Testis (tissue), 3 donors: Measurements from ENCODE around the gene HIPK2. TPM values are rescaled to one million over a fixed set of nuclear protein-coding genes. Genes with fewer than 3 reads are reported as not detected.

Source experiments
- DNase-seq: peaks from one replicate; pipeline ENCODE4 v3.0.0-alpha.2; 2019
- H3K27ac ChIP-seq, 2 donors: fragments of 200-600 bp; sonication (generic); one replicate each; pipeline ENCODE4 v1.5.1; 2019
- H3K27me3 ChIP-seq: fragments of 200-600 bp; sonication (generic); one replicate; pipeline ENCODE4 v1.5.1; 2019
- H3K36me3 ChIP-seq: fragments of 200-600 bp; sonication (generic); one replicate; pipeline ENCODE4 v1.5.1; 2017; ENCODE audit warnings: low read depth; ENCODE audit errors: missing control alignments
- H3K4me1 ChIP-seq: fragments of 200-600 bp; sonication (generic); one replicate; pipeline ENCODE4 v1.5.1; 2019
- H3K4me3 ChIP-seq, 2 donors: fragments of 200-600 bp; sonication (generic); one replicate each; pipeline ENCODE4 v1.5.1; 2017 to 2019
- H3K9me3 ChIP-seq: fragments of 200-600 bp; sonication (generic); one replicate; pipeline ENCODE4 v1.5.1; 2017
- POLR2A ChIP-seq: fragments of 450-650 bp; IDR thresholded peaks from one replicate; pipeline ENCODE4 v1.6.1; 2017; ENCODE audit warnings: antibody characterized with exemption, mild to moderate bottlenecking, moderate library complexity
- WGBS, 2 donors: methylation state at CpG; one replicate each; pipeline ENCODE4 v1.1.5; 2018; 5-methylcytosine and 5-hydroxymethylcytosine counted together
- intact Hi-C: fragments of 100-400 bp; cut with DNase I; formaldehyde crosslinking; loops from one replicate; pipeline ENCODE4 v1.15.1; 2023; ENCODE audit warnings: low total_unique reads
- polyA plus RNA-seq: library from polyadenylated mRNA; stranded (reverse); fragments of 350-450 nt; fragmentation: Illumina TruSeq; extraction: RNeasy Lipid Tissue Mini Kit (QIAGEN cat#74804); gene quantifications from one replicate; pipeline ENCODE4 v1.2.3, GENCODE V29; 2014; ENCODE audit warnings: low read depth, low replicate concordance; ENCODE audit not compliant: insufficient read depth
- total RNA-seq, 2 donors: library from RNA; depleted of rRNA; stranded (reverse); fragments of >200 nt; gene quantifications; one replicate each; pipeline ENCODE4 v1.2.3, GENCODE V29; 2016
- TF ChIP-seq, protein P1 (sequence below), 3 experiments: fragments of 450-650 bp in 2 of 3; fragments of 200-600 bp in 1 of 3; sonication (generic) in 1 of 3; IDR thresholded peaks; one replicate each; pipeline ENCODE4 v1.5.1; 2016 to 2019; ENCODE audit warnings: antibody characterized with exemption in 3 of 3, mild to moderate bottlenecking in 2 of 3, moderate library complexity in 1 of 3

HIPK2 gene
- total and polyA plus RNA-seq, 3 donors from 2014 or later = 6.3 to 22.4 (median 17.8) TPM

DNA sequence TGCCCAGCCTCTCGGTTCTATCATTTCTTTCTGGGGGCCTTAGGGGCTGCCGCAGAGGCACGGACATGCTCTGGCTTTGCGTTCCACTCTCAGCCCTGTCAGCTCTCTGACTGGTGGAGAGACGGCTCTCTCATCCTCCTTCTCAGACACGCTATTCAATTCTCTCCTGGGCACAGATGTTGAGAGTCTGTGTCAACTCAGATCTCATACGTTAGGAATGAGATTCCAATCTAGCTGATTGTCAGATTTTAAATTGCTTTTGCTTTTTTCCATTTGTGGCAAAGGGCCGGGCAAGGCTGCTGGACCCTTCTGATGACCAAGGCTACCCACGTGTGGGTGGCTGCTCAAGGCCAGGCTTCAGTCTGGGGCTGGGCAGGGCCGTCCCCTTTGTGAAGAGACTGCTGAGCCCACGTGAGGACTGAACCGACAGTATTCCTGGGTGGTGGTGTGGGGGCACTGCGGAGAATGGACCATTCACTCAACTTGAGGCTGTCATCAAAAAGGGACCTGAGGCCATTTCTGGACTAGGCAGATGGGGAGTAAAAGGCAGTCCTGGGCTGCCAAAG lies 182.8 kb downstream of the HIPK2 start:
- DNase-seq = peak; percentile 1
- no peak overlapping the region for H3K4me3 ChIP-seq
- no peak overlapping the region for H3K27ac ChIP-seq
- no peaks in the 10 kb centered on the region for H3K27me3 ChIP-seq
- no peaks in the 10 kb centered on the region for H3K9me3 ChIP-seq
- no peaks in the 10 kb centered on the region for H3K36me3 ChIP-seq
- no peak for TF ChIP-seq POLR2A
- TF ChIP-seq, protein P1, sequence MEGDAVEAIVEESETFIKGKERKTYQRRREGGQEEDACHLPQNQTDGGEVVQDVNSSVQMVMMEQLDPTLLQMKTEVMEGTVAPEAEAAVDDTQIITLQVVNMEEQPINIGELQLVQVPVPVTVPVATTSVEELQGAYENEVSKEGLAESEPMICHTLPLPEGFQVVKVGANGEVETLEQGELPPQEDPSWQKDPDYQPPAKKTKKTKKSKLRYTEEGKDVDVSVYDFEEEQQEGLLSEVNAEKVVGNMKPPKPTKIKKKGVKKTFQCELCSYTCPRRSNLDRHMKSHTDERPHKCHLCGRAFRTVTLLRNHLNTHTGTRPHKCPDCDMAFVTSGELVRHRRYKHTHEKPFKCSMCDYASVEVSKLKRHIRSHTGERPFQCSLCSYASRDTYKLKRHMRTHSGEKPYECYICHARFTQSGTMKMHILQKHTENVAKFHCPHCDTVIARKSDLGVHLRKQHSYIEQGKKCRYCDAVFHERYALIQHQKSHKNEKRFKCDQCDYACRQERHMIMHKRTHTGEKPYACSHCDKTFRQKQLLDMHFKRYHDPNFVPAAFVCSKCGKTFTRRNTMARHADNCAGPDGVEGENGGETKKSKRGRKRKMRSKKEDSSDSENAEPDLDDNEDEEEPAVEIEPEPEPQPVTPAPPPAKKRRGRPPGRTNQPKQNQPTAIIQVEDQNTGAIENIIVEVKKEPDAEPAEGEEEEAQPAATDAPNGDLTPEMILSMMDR (IDR thresholded peaks at IDR 0.05) = no peak
- intact Hi-C loops = no loop called here
- WGBS, 2 donors = 86 to 95% methylated on average over 9 to 13 of the region's 13 CpGs
- no peaks in the 10 kb centered on the region for H3K4me1 ChIP-seq

GRCh38 chr7:139594090-139594489 lies 183.7 kb downstream of the HIPK2 start:
- TF ChIP-seq, protein P1 (IDR thresholded peaks at IDR 0.05) = no peak
- H3K27me3 ChIP-seq = no peaks in the 10 kb centered on the region
- no peak overlapping the region for H3K27ac ChIP-seq
- no peaks in the 10 kb centered on the region for H3K9me3 ChIP-seq
- DNase-seq = peak; percentile 5
- intact Hi-C loops = no loop called here
- H3K4me3 ChIP-seq = no peak overlapping the region
- 97 to 100% methylated on average over 2 of the region's 2 CpGs for WGBS, 2 donors
- no peaks in the 10 kb centered on the region for H3K36me3 ChIP-seq
- no peaks in the 10 kb centered on the region for H3K4me1 ChIP-seq

DNA sequence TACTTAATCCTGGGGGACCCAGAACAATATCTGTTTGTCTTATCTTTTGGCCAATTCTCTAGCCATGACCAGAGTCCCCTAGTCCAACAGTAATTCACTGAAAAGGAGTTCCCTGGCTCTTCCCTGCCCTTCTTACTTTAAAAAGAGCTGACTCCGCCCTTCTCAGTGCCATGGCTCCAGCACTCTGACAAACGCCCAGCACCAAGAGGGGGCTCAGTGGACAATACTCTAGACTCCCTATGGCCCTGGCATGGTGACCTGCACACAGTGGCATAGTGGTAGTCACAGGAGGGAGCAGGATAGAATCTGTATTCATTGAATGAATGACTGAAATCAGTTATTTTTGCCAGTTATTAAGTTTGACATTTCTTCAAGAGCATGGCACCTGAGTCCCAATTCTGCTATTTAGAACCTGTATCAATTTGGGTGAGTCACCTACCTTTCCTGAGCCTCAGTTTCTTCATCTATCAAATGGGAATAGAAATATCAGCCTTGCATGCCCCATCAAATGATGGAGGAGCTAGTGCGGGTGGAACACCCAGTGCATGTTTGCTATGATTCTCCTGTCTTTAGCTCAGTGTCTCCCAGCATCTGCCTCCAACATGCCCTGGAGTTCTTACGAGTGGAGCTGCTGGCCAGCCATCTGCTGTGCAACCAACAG lies 184.9 kb downstream of the HIPK2 start:
- H3K36me3 ChIP-seq = no peaks in the 10 kb centered on the region
- TF ChIP-seq, protein P1 (IDR thresholded peaks at IDR 0.05) = no peak
- TF ChIP-seq POLR2A = no peak
- H3K4me1 ChIP-seq = no peaks in the 10 kb centered on the region
- WGBS, 2 donors = 97 to 98% methylated on average over 4 of the region's 4 CpGs
- H3K27ac ChIP-seq = no peak overlapping the region
- intact Hi-C loops = no loop called here
- no peaks in the 10 kb centered on the region for H3K9me3 ChIP-seq
- H3K27me3 ChIP-seq = no peaks in the 10 kb centered on the region
- H3K4me3 ChIP-seq = no peak overlapping the region
- peak; percentile 7 for DNase-seq

- no peaks in the 10 kb centered on the region for H3K36me3 ChIP-seq
- H3K4me3 ChIP-seq = no peak overlapping the region
- intact Hi-C loops = no loop called here
- no peaks in the 10 kb centered on the region for H3K4me1 ChIP-seq
- TF ChIP-seq POLR2A = no peak
- TF ChIP-seq, protein P1 (IDR thresholded peaks at IDR 0.05) = no peak
- WGBS, 2 donors = 87 to 95% methylated on average over 3 of the region's 3 CpGs
- no peaks in the 10 kb centered on the region for H3K27me3 ChIP-seq
- H3K27ac ChIP-seq = no peak overlapping the region
- DNase-seq = peak; percentile 3
- no peaks in the 10 kb centered on the region for H3K9me3 ChIP-seq
These were observed 186.1 kb downstream of the HIPK2 start for GRCh38 chr7:139591550-139592195.
